Adipocyte (in vitro differentiated cells): ENCODE data around the gene FRRS1.

Experiments used
- DNase-seq: peaks from one replicate; pipeline ENCODE4 v3.0.0-alpha.2; 2015; ENCODE audit warnings: low read depth
- H3K27me3 ChIP-seq: replicated peaks from 2 replicates; pipeline ENCODE4 v1.7.0; 2013; ENCODE audit warnings: mild to moderate bottlenecking, low read length, moderate library complexity; ENCODE audit not compliant: control insufficient read depth, insufficient read depth
- H3K36me3 ChIP-seq: 2 replicates; pipeline ENCODE4 v1.7.0; 2013; ENCODE audit warnings: low read length, mild to moderate bottlenecking, moderate library complexity; ENCODE audit not compliant: control insufficient read depth, insufficient read depth, severe bottlenecking
- H3K4me1 ChIP-seq: 2 replicates; pipeline ENCODE4 v1.7.0; 2013; ENCODE audit warnings: mild to moderate bottlenecking, low read length, moderate library complexity; ENCODE audit not compliant: control insufficient read depth, insufficient read depth
- H3K4me3 ChIP-seq: 2 replicates; pipeline ENCODE4 v1.7.0; 2013; ENCODE audit warnings: mild to moderate bottlenecking, low read length, moderate library complexity
- H3K9ac ChIP-seq: 2 replicates; pipeline ENCODE4 v1.7.0; 2013; ENCODE audit warnings: mild to moderate bottlenecking, low read length, moderate library complexity
- H3K9me3 ChIP-seq: 2 replicates; pipeline ENCODE4 v1.7.0; 2013; ENCODE audit warnings: mild to moderate bottlenecking, low read length, moderate library complexity; ENCODE audit not compliant: control insufficient read depth

FRRS1 gene

GRCh38 chr1:99728494-99729235 is 37.8 kb downstream of the FRRS1 start:
- no peaks in the 10 kb centered on the region for H3K9me3 ChIP-seq
- no peak for DNase-seq
- no peak overlapping the region for H3K4me3 ChIP-seq
- no peaks in the 10 kb centered on the region for H3K36me3 ChIP-seq
- H3K4me1 ChIP-seq: peaks cover 3% of the 10 kb centered on the region
- H3K9ac ChIP-seq: no peak overlapping the region
- H3K27me3 ChIP-seq: no peaks in the 10 kb centered on the region

- Histone ChIP-seq H3K36me3 (no peaks in the 10 kb centered on the region), H3K9me3 (no peaks in the 10 kb centered on the region), H3K4me3 (no peak overlapping the region), H3K27me3 (no peaks in the 10 kb centered on the region), H3K4me1 (peaks cover 3% of the 10 kb centered on the region), H3K9ac (no peak overlapping the region)
- no peak for DNase-seq
These were observed 38.8 kb downstream of the FRRS1 start for GRCh38 chr1:99727575-99728185.

GRCh38 chr1:99726818-99727217 is 39.6 kb downstream of the FRRS1 start:
- no peak for DNase-seq
- no peak overlapping the region for H3K9ac ChIP-seq
- H3K4me1 ChIP-seq: peaks cover 3% of the 10 kb centered on the region
- H3K9me3 ChIP-seq: no peaks in the 10 kb centered on the region
- H3K27me3 ChIP-seq: no peaks in the 10 kb centered on the region
- H3K36me3 ChIP-seq: no peaks in the 10 kb centered on the region
- no peak overlapping the region for H3K4me3 ChIP-seq

- Histone ChIP-seq H3K9me3 (no peaks in the 10 kb centered on the region), H3K9ac (no peak overlapping the region), H3K4me1 (peaks cover 3% of the 10 kb centered on the region), H3K4me3 (no peak overlapping the region), H3K27me3 (no peaks in the 10 kb centered on the region), H3K36me3 (no peaks in the 10 kb centered on the region)
- no peak for DNase-seq
These were observed 40.0 kb downstream of the FRRS1 start for GRCh38 chr1:99726407-99726806.

GRCh38 chr1:99725996-99726395 is 40.4 kb downstream of the FRRS1 start:
- no peaks in the 10 kb centered on the region for H3K36me3 ChIP-seq
- no peak overlapping the region for H3K4me3 ChIP-seq
- no peaks in the 10 kb centered on the region for H3K9me3 ChIP-seq
- H3K4me1 ChIP-seq: peaks cover 3% of the 10 kb centered on the region
- no peaks in the 10 kb centered on the region for H3K27me3 ChIP-seq
- H3K9ac ChIP-seq: no peak overlapping the region
- DNase-seq: no peak

- peaks cover 3% of the 10 kb centered on the region for H3K4me1 ChIP-seq
- no peak overlapping the region for H3K9ac ChIP-seq
- H3K36me3 ChIP-seq: peaks cover 5% of the 10 kb centered on the region
- H3K9me3 ChIP-seq: no peaks in the 10 kb centered on the region
- no peaks in the 10 kb centered on the region for H3K27me3 ChIP-seq
- no peak overlapping the region for H3K4me3 ChIP-seq
- DNase-seq: no peak
These were observed 43.2 kb downstream of the FRRS1 start for GRCh38 chr1:99723251-99723650.

- Histone ChIP-seq H3K4me1 (no peaks in the 10 kb centered on the region), H3K36me3 (peaks cover 5% of the 10 kb centered on the region), H3K4me3 (no peak overlapping the region), H3K9me3 (no peaks in the 10 kb centered on the region), H3K27me3 (no peaks in the 10 kb centered on the region), H3K9ac (no peak overlapping the region)
- DNase-seq: no peak
These were observed 49.4 kb downstream of the FRRS1 start for GRCh38 chr1:99717005-99717404.

GRCh38 chr1:99713006-99713405 is 53.4 kb downstream of the FRRS1 start:
- H3K4me1 ChIP-seq: no peaks in the 10 kb centered on the region
- no peak for DNase-seq
- no peak overlapping the region for H3K9ac ChIP-seq
- H3K9me3 ChIP-seq: no peaks in the 10 kb centered on the region
- H3K27me3 ChIP-seq: no peaks in the 10 kb centered on the region
- H3K36me3 ChIP-seq: no peaks in the 10 kb centered on the region
- H3K4me3 ChIP-seq: no peak overlapping the region

GRCh38 chr1:99710994-99711393 is 55.4 kb downstream of the FRRS1 start:
- Histone ChIP-seq H3K9ac (no peak overlapping the region), H3K9me3 (no peaks in the 10 kb centered on the region), H3K27me3 (no peaks in the 10 kb centered on the region), H3K36me3 (no peaks in the 10 kb centered on the region), H3K4me3 (no peak overlapping the region), H3K4me1 (peaks cover 2% of the 10 kb centered on the region)
- DNase-seq: no peak

- no peaks in the 10 kb centered on the region for H3K36me3 ChIP-seq
- H3K4me1 ChIP-seq: peaks cover 14% of the 10 kb centered on the region
- no peaks in the 10 kb centered on the region for H3K9me3 ChIP-seq
- H3K4me3 ChIP-seq: no peak overlapping the region
- H3K27me3 ChIP-seq: no peaks in the 10 kb centered on the region
- peak; percentile 84 for DNase-seq
- H3K9ac ChIP-seq: no peak overlapping the region
These were observed 58.8 kb downstream of the FRRS1 start for GRCh38 chr1:99707535-99708142.

- H3K9ac ChIP-seq: no peak overlapping the region
- peaks cover 15% of the 10 kb centered on the region for H3K4me1 ChIP-seq
- no peaks in the 10 kb centered on the region for H3K27me3 ChIP-seq
- H3K36me3 ChIP-seq: no peaks in the 10 kb centered on the region
- H3K9me3 ChIP-seq: no peaks in the 10 kb centered on the region
- peak; percentile 36 for DNase-seq
- H3K4me3 ChIP-seq: no peak overlapping the region
These were observed 61.0 kb downstream of the FRRS1 start for GRCh38 chr1:99705385-99705784.
